A549 treated with dexamethasone at 1 μM for 4 hours (cell line): ENCODE measurements around the gene DCHS2. TPM values are rescaled to one million over a fixed set of nuclear protein-coding genes. Genes with fewer than 3 reads are reported as not detected.

Source experiments
- total RNA-seq: library from RNA; stranded (reverse); fragments of 200-300 nt; extraction: Qiagen RNA extraction; gene quantifications from 5 replicates; pipeline ENCODE4 v1.2.3, GENCODE V29; 2022

The DCHS2 gene, protein sequence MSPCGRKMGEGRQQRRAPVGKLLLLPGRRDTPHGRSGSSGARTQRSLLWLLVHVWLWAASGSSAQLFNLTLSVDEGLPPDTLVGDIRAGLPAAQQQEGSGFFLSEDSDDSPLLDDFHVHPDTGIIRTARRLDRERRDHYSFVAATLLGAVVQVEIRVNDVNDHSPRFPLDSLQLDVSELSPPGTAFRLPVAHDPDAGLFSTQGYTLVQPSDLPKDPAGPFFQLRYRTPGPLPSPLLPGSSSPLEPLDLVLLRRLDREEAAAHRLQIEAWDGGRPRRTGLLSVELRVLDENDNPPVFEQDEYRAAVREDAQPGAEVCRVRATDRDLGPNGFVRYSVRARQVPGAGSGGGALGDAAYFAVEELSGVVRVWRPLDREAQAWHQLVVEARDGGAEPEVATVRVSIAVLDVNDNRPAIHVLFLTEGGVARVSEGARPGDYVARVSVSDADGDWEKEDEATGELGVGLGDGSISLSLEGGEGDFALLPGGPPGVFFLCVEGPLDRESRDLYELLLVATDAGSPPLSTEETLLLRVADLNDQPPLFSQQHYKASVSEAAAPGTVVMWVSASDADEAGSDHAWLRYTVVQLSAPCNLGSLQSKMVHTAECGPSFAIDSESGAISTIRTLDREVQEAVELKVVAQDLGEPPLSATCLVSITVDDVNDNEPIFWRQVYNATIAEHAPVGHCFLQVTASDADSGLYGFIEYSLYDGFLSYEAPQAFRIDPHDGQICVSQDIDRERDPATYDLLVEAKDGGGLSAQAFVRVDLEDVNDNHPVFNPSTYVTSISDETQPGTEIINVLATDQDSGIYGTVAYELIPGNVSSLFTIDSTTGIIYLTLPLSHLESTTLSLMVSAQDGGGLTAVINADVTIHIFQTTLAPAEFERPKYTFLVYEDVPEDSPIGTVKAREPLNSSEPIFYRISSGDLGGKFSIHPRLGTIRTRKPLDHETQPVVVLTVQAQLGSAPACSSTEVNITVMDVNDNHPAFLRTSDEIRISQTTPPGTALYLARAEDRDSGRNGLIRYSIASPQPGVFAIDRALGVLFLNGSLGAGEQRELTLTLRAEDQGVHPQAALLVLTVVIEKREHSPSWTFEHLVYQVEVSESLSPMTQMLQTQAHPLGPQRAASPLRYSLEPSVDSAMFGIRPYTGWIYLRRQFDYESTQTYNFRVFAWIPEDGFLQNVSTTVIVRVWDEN (N-terminal part only)
- 0.01 TPM in 1 of 5 replicates, not detected in the others for total RNA-seq

GRCh38 chr4:154491341-154492271, at the start of gene DCHS2:
DCHS2 (minus strand) TSS chr4:154491799; CDS start chr4:154491355, 444 bp downstream.

Other genes with a start within 250 kb of the DCHS2 start
- 48.8 to 59.9 TPM (median 55.0 TPM) in 5 replicates for gene PLRG1, start 58.6 kb upstream of the DCHS2 start, total RNA-seq
- gene FGB, start 71.2 kb upstream of the DCHS2 start, total RNA-seq, result 17.5 to 27.3 TPM (median 22.1 TPM) in 5 replicates
- gene FGA, start 98.9 kb upstream of the DCHS2 start, total RNA-seq, result 20.0 to 25.7 TPM (median 20.2 TPM) in 5 replicates
- gene FGG, start 120.9 kb upstream of the DCHS2 start, total RNA-seq, result 5.0 to 8.7 TPM (median 5.7 TPM) in 5 replicates